HUDEP-2 (cell line): ENCODE results near the gene TOLLIP.
"Not testable (repeated sequence)": the region's sequence is repeated elsewhere in the genome, so short reads cannot be mapped to it uniquely, and the experiment has no call there.

ENCODE experiments used
- DNase-seq, 76 experiments: peaks; one replicate each; lab custom pipeline; 2025; ENCODE audit not compliant: unreplicated experiment in 76 of 76; lab: John Stamatoyannopoulos, UW

TOLLIP gene

GRCh38 chr11:1267441-1268100, 41.9 kb downstream of the TOLLIP start:
- no peak for DNase-seq

DNA sequence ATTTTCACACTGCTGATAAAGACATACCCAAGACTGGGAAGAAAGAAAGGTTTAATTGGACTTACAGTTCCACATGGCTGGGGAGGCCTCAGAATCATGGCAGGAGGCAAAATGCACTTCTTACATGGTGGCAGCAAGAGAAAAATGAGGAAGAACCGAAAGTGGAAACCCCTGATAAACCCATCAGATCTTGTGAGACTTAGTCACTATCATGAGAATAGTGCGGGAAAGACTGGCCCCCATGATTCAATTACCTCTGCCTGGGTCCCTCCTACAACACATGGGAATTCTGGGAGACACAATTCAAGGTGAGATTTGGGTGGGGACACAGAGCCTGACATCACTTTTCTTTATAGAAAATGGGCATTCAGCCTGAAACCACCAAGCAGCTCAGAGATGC, 42.5 kb downstream of the TOLLIP start:
- DNase-seq = not testable (repeated sequence)

DNA sequence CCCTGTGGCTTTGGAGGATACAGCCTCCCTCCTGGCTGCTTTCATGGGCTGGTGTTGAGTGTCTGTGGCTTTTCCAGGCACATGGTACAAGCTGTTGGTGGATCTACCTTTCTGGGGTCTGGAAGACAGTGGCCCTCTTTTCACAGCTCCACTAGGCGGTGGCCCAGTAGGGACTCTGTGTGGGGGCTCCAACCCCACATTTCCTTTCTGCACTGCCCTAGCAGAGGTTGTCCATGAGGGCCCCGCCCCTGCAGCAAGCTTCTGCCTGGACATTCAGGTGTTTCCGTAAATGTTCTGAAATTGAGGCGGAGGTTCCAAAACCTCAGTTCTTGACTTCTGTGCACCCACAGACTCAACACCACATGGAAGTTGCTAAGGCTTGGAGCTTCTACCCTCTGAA, 44.0 kb downstream of the TOLLIP start:
- not testable (repeated sequence) for DNase-seq

DNA sequence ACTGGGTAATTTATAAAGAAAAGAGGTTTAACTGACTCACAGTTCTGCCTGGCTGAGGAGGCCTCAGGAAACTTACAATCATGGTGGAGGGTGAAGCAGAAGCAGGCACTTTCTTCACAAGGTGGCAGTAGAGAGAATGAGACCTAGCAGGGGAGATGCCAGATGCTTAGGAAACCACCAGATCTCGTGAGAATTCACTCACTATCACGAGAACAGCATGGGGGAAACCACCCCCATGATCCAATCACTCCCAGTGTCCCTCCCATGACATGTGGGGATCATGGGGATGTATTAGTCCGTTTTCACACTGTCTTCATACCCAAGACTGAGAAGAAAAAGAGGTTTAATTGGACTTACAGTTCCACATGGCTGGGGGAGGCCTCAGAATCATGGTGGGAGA, 45.0 kb downstream of the TOLLIP start:
- DNase-seq = peak in 49 of 76 experiments; percentile 0 to 70 (median 28)

DNA sequence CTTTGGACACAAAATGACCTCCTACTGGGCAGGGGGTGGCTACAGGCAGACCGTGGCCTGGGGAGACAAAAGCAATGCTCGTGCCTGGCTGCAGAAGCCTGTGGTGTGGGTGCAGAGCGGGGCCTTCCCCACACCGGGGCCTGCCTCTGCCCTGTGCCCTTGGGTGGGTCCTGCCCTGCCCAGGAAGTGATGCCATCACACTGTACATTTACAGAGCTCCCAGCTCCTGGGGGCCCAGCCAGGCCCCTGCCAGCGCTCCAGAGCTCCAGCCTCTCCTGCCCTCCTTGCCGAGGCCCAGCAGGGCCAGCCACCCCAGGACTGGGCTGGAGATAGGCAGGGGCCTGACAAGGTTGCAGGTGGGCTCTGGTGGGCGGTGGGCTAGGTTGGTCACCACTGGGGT, 46.4 kb downstream of the TOLLIP start:
- no peak for DNase-seq

- DNase-seq = peak in 73 of 76 experiments; percentile 8 to 93 (median 80)
These were observed 47.0 kb downstream of the TOLLIP start for GRCh38 chr11:1262172-1263006.

- no peak for DNase-seq
These were observed 48.0 kb downstream of the TOLLIP start for GRCh38 chr11:1261241-1262071.

DNA sequence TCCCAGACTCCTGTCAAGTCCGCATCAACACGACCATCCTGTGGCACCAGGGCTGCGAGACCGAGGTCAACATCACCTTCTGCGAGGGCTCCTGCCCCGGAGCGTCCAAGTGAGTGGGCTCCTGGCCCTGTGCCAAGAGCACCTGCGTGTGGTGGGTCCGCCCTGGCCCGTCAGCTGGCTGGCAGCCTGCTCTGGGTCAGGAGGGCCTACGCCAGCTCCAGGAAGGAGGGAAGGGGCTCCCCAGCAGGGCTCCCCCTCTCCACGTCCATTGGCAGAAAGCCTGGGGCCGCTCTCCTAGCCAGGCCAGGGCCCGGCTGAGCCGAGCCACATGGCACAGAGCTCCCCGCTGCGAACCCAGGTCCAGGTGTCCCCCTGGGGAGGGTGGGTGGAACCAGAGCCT, 48.8 kb downstream of the TOLLIP start:
- DNase-seq = no peak

DNA sequence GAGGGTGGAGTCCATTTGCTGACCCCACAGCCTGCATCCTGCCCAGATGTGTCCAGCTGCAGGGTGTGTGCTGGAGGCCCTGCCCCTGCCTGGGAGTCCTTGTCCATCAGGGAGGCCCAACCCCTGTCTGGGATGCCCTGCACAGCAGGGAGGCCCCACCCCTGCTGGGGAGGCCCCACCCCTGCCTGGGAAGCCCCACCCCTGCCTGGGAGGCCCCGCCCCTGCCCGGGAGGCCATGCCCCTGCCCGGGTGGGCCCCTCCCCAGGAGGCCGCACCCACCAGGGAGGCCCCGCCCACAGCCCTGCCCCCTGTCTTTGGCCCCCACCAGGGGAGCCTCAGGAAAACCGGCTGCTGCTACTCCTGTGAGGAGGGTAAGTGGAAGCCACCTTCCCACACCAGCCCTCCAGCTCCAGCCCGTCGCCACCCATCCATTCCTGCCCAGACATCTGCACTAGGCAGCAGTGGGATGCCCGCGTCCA, 49.4 kb downstream of the TOLLIP start:
- DNase-seq = peak in 68 of 76 experiments; percentile 2 to 85 (median 56)

DNA sequence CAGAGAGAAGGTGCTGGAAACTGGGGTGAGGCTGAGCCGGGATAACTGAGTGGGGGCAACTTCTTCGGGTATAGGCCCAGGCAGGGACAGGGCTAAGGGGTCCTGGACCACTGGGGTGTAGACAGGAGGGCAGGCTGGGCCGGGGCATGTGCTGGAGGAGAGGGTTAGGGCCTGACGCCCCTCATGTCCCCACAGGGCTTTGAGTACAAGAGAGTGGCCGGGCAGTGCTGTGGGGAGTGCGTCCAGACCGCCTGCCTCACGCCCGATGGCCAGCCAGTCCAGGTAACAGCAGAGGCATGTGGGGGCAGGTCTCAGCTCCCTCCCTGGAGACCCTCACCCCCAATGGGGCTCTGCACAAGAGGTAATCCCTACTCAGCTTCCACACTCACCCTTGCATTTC, 49.9 kb downstream of the TOLLIP start:
- no peak for DNase-seq

DNA sequence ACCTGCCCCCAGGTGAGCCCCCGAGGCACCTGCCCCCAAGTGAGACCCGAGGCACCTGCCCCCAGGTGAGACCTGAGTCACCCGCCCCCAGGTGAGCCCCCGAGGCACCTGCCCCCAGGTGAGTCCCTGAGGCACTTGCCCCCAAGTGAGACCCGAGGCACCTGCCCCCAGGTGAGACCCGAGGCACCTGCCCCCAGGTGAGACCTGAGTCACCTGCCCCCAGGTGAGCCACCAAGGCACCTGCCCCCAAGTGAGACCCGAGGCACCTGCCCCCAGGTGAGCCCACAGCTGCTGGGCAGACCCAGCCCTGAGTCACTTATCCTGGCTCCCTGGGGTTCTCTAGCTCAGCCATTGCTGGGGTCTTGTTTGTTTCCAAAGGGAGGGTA, 50.4 kb downstream of the TOLLIP start:
- DNase-seq = no peak

DNA sequence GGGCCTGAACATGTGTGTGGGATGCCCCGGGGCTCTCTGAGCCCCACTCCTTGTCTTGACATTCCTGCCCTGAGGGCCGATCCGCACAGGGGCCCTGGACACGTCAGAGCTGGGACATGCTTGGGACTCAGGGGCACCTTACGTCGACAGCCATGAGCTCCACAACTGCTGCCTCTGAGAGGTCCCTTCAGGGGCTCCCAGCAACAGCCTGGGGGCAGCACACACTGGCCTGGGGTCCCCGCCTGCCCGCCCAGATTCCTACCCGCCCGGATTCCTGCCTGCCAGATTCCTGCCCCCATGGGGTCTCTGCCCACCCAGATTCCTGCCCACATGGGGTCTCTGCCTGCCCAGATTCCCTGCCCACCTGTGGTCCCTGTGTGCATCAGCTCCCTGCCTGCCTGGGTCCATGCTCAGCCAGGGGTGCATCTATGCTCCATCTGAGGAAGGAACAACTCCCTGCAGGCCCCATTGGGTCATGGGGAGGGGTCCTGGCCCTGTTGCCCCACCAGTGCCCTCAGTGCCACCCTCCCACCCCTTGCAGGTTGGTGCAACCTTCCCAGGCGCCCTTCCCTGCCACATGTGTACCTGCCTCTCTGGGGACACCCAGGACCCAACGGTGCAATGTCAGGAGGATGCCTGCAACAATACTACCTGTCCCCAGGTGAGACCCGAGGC, 50.9 kb downstream of the TOLLIP start:
- DNase-seq = no peak

- no peak for DNase-seq
These were observed 51.5 kb downstream of the TOLLIP start for GRCh38 chr11:1257916-1258315.

DNA sequence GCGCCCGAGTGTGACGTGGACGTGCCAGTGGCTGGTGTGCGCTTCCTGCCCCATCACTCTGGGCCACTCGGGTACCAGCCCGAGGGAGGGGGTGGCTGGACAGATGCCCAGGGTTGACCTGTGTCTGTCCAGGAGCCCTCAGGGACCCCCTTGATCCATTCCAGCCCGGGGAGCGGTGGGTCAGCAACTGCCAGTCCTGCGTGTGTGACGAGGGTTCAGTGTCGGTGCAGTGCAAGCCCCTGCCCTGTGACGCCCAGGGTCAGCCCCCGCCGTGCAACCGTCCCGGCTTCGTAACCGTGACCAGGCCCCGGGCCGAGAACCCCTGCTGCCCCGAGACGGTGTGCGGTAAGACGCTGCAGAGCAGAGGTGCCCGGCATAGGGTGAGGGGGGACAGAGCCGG, 52.1 kb downstream of the TOLLIP start:
- no peak for DNase-seq

GRCh38 chr11:1256257-1257045, 53.0 kb downstream of the TOLLIP start:
- no peak for DNase-seq

GRCh38 chr11:1255151-1255550, 54.3 kb downstream of the TOLLIP start:
- DNase-seq = no peak

GRCh38 chr11:1254733-1255132, 54.7 kb downstream of the TOLLIP start:
- no peak for DNase-seq

DNA sequence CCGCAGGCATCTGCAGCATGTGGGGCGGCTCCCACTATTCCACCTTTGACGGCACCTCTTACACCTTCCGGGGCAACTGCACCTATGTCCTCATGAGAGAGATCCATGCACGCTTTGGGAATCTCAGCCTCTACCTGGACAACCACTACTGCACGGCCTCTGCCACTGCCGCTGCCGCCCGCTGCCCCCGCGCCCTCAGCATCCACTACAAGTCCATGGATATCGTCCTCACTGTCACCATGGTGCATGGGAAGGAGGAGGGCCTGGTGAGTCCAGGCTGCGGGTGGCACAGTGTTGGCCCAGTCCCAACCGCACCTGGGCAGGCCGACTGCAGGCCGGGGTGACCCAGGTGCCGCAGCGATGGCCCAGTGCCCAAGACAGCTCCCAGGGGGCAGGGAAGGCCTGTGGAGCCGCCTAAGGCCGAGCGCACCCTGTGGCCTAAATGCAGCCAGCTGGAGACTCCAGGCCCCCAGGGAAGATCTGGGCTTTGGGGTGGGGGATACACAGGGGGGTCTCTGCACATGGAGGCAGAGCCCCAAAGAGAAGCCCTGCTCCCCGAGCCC, 55.3 kb downstream of the TOLLIP start:
- no peak for DNase-seq

DNA sequence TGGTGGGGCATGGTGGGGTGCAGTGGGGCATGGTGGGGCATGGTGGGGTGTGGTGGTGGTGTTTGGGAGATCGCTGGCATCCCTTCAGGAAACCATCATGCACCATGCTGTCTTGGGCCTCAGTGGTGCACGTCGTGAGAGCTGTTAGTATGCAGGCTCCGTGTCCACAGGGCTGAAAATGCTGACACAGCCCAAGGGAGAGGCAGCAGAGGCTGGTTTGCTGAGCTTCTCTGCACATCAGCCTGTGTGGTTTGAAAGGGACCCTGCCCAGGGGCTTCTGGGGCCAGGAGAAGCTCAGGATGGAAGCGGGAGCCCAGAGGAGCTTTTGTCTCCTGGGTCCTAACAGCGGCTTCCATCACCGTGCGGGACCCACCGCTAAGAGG, 56.3 kb downstream of the TOLLIP start:
- DNase-seq = no peak
